Stimulated activated naive CD8-positive, alpha-beta T cell treated with anti-CD3 and anti-CD28 coated beads, Interleukin-15, Interleukin-2, amounts not matched to agents 100 U/mL and 50 U/mL, for 24 hours (primary cell): ENCODE results near the gene VIPR2.
"Not testable (repeated sequence)": the region's sequence is repeated elsewhere in the genome, so short reads cannot be mapped to it uniquely, and the experiment has no call there.

ENCODE experiments used
- ATAC-seq: fragments of 150-1000 bp; cut with Tn5 transposase; one replicate; pipeline ENCODE4 v1.10.0; 2021
- DNase-seq: peaks from one replicate; pipeline ENCODE4 v3.0.0; 2021

Gene VIPR2

GRCh38 chr7:159007364-159007995, 137.2 kb downstream of the VIPR2 start:
- DNase-seq (no peak), ATAC-seq (no peak)

GRCh38 chr7:159006610-159007130, 138.0 kb downstream of the VIPR2 start:
- ATAC-seq = peak; percentile 21
- DNase-seq = no peak

GRCh38 chr7:159006022-159006609, 138.6 kb downstream of the VIPR2 start:
- DNase-seq, ATAC-seq: not testable (repeated sequence)

GRCh38 chr7:159005618-159006017, 139.0 kb downstream of the VIPR2 start:
- ATAC-seq = no peak
- DNase-seq = no peak

GRCh38 chr7:159004411-159004810, 140.3 kb downstream of the VIPR2 start:
- ATAC-seq = peak; percentile 81
- DNase-seq = no peak

- ATAC-seq (no peak), DNase-seq (no peak)
These were observed 142.9 kb downstream of the VIPR2 start for GRCh38 chr7:159001811-159002210.

GRCh38 chr7:159000859-159001435, 143.7 kb downstream of the VIPR2 start:
- no peak for DNase-seq
- ATAC-seq = no peak

GRCh38 chr7:159000070-159000469, 144.6 kb downstream of the VIPR2 start:
- DNase-seq (no peak), ATAC-seq (no peak)

GRCh38 chr7:158999496-158999895, 145.2 kb downstream of the VIPR2 start:
- ATAC-seq (no peak), DNase-seq (no peak)

- DNase-seq, ATAC-seq: not testable (repeated sequence)
These were observed 146.4 kb downstream of the VIPR2 start for GRCh38 chr7:158998261-158998660.

GRCh38 chr7:158997471-158997870, 147.2 kb downstream of the VIPR2 start:
- ATAC-seq = no peak
- no peak for DNase-seq

GRCh38 chr7:158997110-158997453, 147.6 kb downstream of the VIPR2 start:
- no peak for DNase-seq
- no peak for ATAC-seq

GRCh38 chr7:158996214-158997109, 148.2 kb downstream of the VIPR2 start:
- ATAC-seq = no peak
- no peak for DNase-seq

- DNase-seq = no peak
- ATAC-seq = no peak
These were observed 149.2 kb downstream of the VIPR2 start for GRCh38 chr7:158995514-158995913.

- ATAC-seq = no peak
- no peak for DNase-seq
These were observed 150.0 kb downstream of the VIPR2 start for GRCh38 chr7:158994687-158995086.

- DNase-seq (no peak), ATAC-seq (no peak)
These were observed 151.1 kb downstream of the VIPR2 start for GRCh38 chr7:158993591-158993990.

- no peak for DNase-seq
- ATAC-seq = no peak
These were observed 151.9 kb downstream of the VIPR2 start for GRCh38 chr7:158992759-158993158.

GRCh38 chr7:158991824-158992621, 152.6 kb downstream of the VIPR2 start:
- DNase-seq = no peak
- no peak for ATAC-seq

GRCh38 chr7:158988996-158989395, 155.7 kb downstream of the VIPR2 start:
- ATAC-seq (no peak), DNase-seq (no peak)

GRCh38 chr7:158988302-158988862, 156.3 kb downstream of the VIPR2 start:
- no peak for DNase-seq
- ATAC-seq = no peak

GRCh38 chr7:158987691-158988090, 157.0 kb downstream of the VIPR2 start:
- DNase-seq (no peak), ATAC-seq (no peak)
